ENCODE data around the gene CKAP5. TPM values are rescaled to one million over a fixed set of nuclear protein-coding genes. Genes with fewer than 3 reads are reported as not detected.

The CKAP5 gene
- 572 and 581 TPM in 2 replicates for total RNA-seq (2021)
- percentile 98 among the genes with signal in this experiment for Bru-seq, nascent RNA
- BruChase-seq, experiment 1, labeled RNA remaining after a 2-hour chase = percentile 97 among the genes with signal in this experiment
- BruChase-seq, experiment 2, labeled RNA remaining after a 6-hour chase = percentile 98 among the genes with signal in this experiment
- long read RNA-seq, full-length matches to known transcripts = 120 of 316 reads
- long read RNA-seq, partial matches to known transcripts = 144 of 316 reads
- long read RNA-seq, other reads (novel, unspliced or antisense) = 52 of 316 reads

GRCh38 chr11:46845740-46846509, at the start of gene CKAP5:
CKAP5 (minus strand) TSS chr11:46846280; CDS start chr11:46821231, 25,049 bp downstream.
- no TSS peak for BruUV-seq (replicated peaks)
- Histone ChIP-seq H3K9me3 (ENCODE audit: low read depth, low read length, poor library complexity, severe bottlenecking) (no peaks in the 10 kb centered on the region), H3K4me3 (ENCODE audit: low read depth, low read length, poor library complexity, severe bottlenecking) (peak within 1 kb of the TSS; percentile 74), H3K27me3 (replicated peaks; ENCODE audit: insufficient read depth, low read depth, low read length, poor library complexity) (no peaks in the 10 kb centered on the region), H3K27ac (ENCODE audit: low read depth, low read length, poor library complexity, severe bottlenecking) (peak within 1 kb of the TSS; percentile 92), H3K36me3 (ENCODE audit: insufficient read depth, low read length, poor library complexity, severe bottlenecking) (peaks cover 18% of the 10 kb centered on the region), H3K4me1 (ENCODE audit: insufficient read depth, low read length, poor library complexity, severe bottlenecking) (peaks cover 15% of the 10 kb centered on the region)
- intact Hi-C loops (cut with micrococcal nuclease; ENCODE audit: unreplicated experiment) = loop anchor here (2.0 kb wide), 1 partner anchor 67 kb away; no protein-coding TSS in a partner anchor
- POLR2A ChIA-PET (ENCODE audit: low non-redundant PET) = interaction anchor here (0.6 to 0.7 kb wide), 2 partner anchors 160 to 1291 kb away, joined by 3 read pairs; no protein-coding TSS in a partner anchor
- DNase-seq (ENCODE audit: low spot score) = peak; percentile 99
- 0 out of 2 replicates have a peak, but pooled peaks have one; percentile 3 for TF ChIP-seq CTCF (conservative IDR thresholded peaks at IDR 0.05; ENCODE audit: low read depth, low read length)
- TF ChIP-seq EZH2 (IDR thresholded peaks at IDR 0.05; ENCODE audit: borderline replicate concordance, low read depth, low read length, poor library complexity, severe bottlenecking) = no peak
- CTCF ChIA-PET = no interaction called here

- CTCF ChIA-PET = no interaction called here
Measured at GRCh38 chr11:46895821-46896220, 49.7 kb upstream of the CKAP5 start.

GRCh38 chr11:46894961-46895360, 48.9 kb upstream of the CKAP5 start:
- no TSS peak for BruUV-seq (replicated peaks)
- CTCF ChIA-PET = interaction anchor here (1.1 kb wide), 1 partner anchor 266 kb away, joined by 5 read pairs; no protein-coding TSS in a partner anchor

More at GRCh38 chr11:46895821-46896220, 49.7 kb upstream of the CKAP5 start:
- H3K9me3 ChIP-seq (ENCODE audit: low read depth, low read length, poor library complexity, severe bottlenecking) = no peaks in the 10 kb centered on the region
- no peak for DNase-seq (ENCODE audit: low spot score)
- POLR2A ChIA-PET (ENCODE audit: low non-redundant PET) = no interaction called here
- H3K27ac ChIP-seq (ENCODE audit: low read depth, low read length, poor library complexity, severe bottlenecking) = no peak overlapping the region
- no peak for TF ChIP-seq EZH2 (IDR thresholded peaks at IDR 0.05; ENCODE audit: borderline replicate concordance, low read depth, low read length, poor library complexity, severe bottlenecking)
- no peak for TF ChIP-seq CTCF (conservative IDR thresholded peaks at IDR 0.05; ENCODE audit: low read depth, low read length)
- H3K4me3 ChIP-seq (ENCODE audit: low read depth, low read length, poor library complexity, severe bottlenecking) = no peak overlapping the region
- intact Hi-C loops (cut with micrococcal nuclease; ENCODE audit: unreplicated experiment) = no loop called here
- H3K4me1 ChIP-seq (ENCODE audit: insufficient read depth, low read length, poor library complexity, severe bottlenecking) = no peaks in the 10 kb centered on the region
- no peaks in the 10 kb centered on the region for H3K27me3 ChIP-seq (replicated peaks; ENCODE audit: insufficient read depth, low read depth, low read length, poor library complexity)
- peaks cover 19% of the 10 kb centered on the region for H3K36me3 ChIP-seq (ENCODE audit: insufficient read depth, low read length, poor library complexity, severe bottlenecking)
- BruUV-seq (replicated peaks) = no TSS peak

More at GRCh38 chr11:46894961-46895360, 48.9 kb upstream of the CKAP5 start:
- Histone ChIP-seq H3K27me3 (replicated peaks; ENCODE audit: insufficient read depth, low read depth, low read length, poor library complexity) (no peaks in the 10 kb centered on the region), H3K27ac (ENCODE audit: low read depth, low read length, poor library complexity, severe bottlenecking) (no peak overlapping the region), H3K9me3 (ENCODE audit: low read depth, low read length, poor library complexity, severe bottlenecking) (no peaks in the 10 kb centered on the region), H3K36me3 (ENCODE audit: insufficient read depth, low read length, poor library complexity, severe bottlenecking) (peaks cover 19% of the 10 kb centered on the region), H3K4me1 (ENCODE audit: insufficient read depth, low read length, poor library complexity, severe bottlenecking) (no peaks in the 10 kb centered on the region), H3K4me3 (ENCODE audit: low read depth, low read length, poor library complexity, severe bottlenecking) (no peak overlapping the region)
- POLR2A ChIA-PET (ENCODE audit: low non-redundant PET) = no interaction called here
- DNase-seq (ENCODE audit: low spot score) = no peak
- intact Hi-C loops (cut with micrococcal nuclease; ENCODE audit: unreplicated experiment) = no loop called here
- no peak for TF ChIP-seq CTCF (conservative IDR thresholded peaks at IDR 0.05; ENCODE audit: low read depth, low read length)
- no peak for TF ChIP-seq EZH2 (IDR thresholded peaks at IDR 0.05; ENCODE audit: borderline replicate concordance, low read depth, low read length, poor library complexity, severe bottlenecking)
